MCF 10A (cell line): ENCODE results near the gene TNRC6B. TPM values are rescaled to one million over a fixed set of nuclear protein-coding genes. Genes with fewer than 3 reads are reported as not detected.
A peak's percentile ranks its signal among the peaks of the same experiment; 100 is the strongest.

Source experiments
- BruUV-seq: library from RNA; stranded (reverse); fragments of 400-500 nt; replicated peaks from 2 replicates; lab custom pipeline; 2021; lab: Mats Ljungman, UMichigan
- CTCF ChIA-PET: fragments of 300-600 bp; sonication (Branson Sonifier 250); formaldehyde crosslinking; extraction: SDS; loops from one replicate; lab custom pipeline; 2021; ENCODE audit warnings: antibody characterized with exemption, inconsistent platforms; lab: Yijun Ruan, JAX
- POLR2A ChIA-PET: fragments of 300-600, 350-650 bp; sonication (Branson Sonifier 250); formaldehyde crosslinking; extraction: SDS; loops from one replicate; lab custom pipeline; 2020; ENCODE audit warnings: antibody characterized with exemption, inconsistent platforms; lab: Yijun Ruan, JAX
- DNase-seq: peaks from one replicate; pipeline ENCODE4 v3.0.0-alpha.2; 2018; ENCODE audit not compliant: unreplicated experiment
- H3K27ac Mint-ChIP-seq: one replicate; pipeline ENCODE4 v1.8.0; 2022; ENCODE audit warnings: mild to moderate bottlenecking, low read depth, mixed read lengths; ENCODE audit not compliant: unreplicated experiment
- H3K27me3 Mint-ChIP-seq: one replicate; pipeline ENCODE4 v1.8.0; 2022; ENCODE audit warnings: mixed read lengths; ENCODE audit not compliant: insufficient read depth, unreplicated experiment
- H3K36me3 Mint-ChIP-seq: one replicate; pipeline ENCODE4 v1.8.0; 2022; ENCODE audit warnings: mild to moderate bottlenecking, moderate library complexity, mixed read lengths; ENCODE audit not compliant: insufficient read depth, unreplicated experiment
- H3K4me1 Mint-ChIP-seq: one replicate; pipeline ENCODE4 v1.8.0; 2022; ENCODE audit warnings: mixed read lengths; ENCODE audit not compliant: insufficient read depth, unreplicated experiment
- H3K4me3 Mint-ChIP-seq: one replicate; pipeline ENCODE4 v1.8.0; 2022; ENCODE audit warnings: mild to moderate bottlenecking, moderate library complexity, mixed read lengths; ENCODE audit not compliant: unreplicated experiment
- H3K9me3 Mint-ChIP-seq: one replicate; pipeline ENCODE4 v1.8.0; 2022; ENCODE audit warnings: mixed read lengths; ENCODE audit not compliant: unreplicated experiment
- intact Hi-C: fragments of 100-400 bp; cut with micrococcal nuclease; formaldehyde crosslinking; loops from 2 replicates; pipeline ENCODE4 v1.14.1; 2022
- total RNA-seq: library from RNA; stranded (reverse); gene quantifications from 2 replicates; pipeline ENCODE4 v1.2.3, GENCODE V29; 2022
- TF ChIP-seq, protein P1 (sequence below): fragments of 200-600 bp; IDR thresholded peaks from one replicate; pipeline ENCODE4 v1.8.0; 2022; ENCODE audit warnings: antibody characterized with exemption, mild to moderate bottlenecking; ENCODE audit not compliant: unreplicated experiment

Gene TNRC6B
- total RNA-seq, 1 experiment from 2014 or later: 27.1 TPM

DNA sequence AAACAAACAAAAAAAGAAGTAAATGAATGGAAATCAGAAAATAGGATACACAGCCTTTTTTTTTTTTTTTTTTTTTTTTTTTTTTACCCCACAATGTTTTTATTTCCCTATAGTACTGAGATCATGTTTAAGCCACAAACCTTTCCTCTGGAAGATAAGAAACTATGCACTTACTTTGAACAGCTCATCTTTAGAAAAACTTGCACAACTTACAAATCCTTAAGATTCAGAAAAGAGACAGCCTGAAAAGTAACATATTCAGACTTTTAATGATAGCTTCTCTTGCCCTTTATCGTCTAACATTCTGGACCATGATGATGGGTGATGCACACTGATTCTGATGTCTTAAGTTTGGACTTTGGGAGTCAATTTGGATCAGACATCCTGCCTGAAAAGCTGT lies 80.3 kb downstream of the TNRC6B start:
- intact Hi-C loops: no loop called here
- Mint-ChIP-seq H3K4me3 (peak overlapping the region; percentile 51), H3K4me1 (peaks cover 44% of the 10 kb centered on the region), H3K27me3 (no peaks in the 10 kb centered on the region), H3K9me3 (no peaks in the 10 kb centered on the region), H3K36me3 (peaks cover 50% of the 10 kb centered on the region), H3K27ac (peak overlapping the region; percentile 93)
- DNase-seq: no peak
- TF ChIP-seq, protein P1, sequence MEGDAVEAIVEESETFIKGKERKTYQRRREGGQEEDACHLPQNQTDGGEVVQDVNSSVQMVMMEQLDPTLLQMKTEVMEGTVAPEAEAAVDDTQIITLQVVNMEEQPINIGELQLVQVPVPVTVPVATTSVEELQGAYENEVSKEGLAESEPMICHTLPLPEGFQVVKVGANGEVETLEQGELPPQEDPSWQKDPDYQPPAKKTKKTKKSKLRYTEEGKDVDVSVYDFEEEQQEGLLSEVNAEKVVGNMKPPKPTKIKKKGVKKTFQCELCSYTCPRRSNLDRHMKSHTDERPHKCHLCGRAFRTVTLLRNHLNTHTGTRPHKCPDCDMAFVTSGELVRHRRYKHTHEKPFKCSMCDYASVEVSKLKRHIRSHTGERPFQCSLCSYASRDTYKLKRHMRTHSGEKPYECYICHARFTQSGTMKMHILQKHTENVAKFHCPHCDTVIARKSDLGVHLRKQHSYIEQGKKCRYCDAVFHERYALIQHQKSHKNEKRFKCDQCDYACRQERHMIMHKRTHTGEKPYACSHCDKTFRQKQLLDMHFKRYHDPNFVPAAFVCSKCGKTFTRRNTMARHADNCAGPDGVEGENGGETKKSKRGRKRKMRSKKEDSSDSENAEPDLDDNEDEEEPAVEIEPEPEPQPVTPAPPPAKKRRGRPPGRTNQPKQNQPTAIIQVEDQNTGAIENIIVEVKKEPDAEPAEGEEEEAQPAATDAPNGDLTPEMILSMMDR: no peak
- CTCF ChIA-PET: interaction anchor here (0.9 to 1.2 kb wide), 3 partner anchors 16 to 738 kb away, joined by 3 to 4 read pairs (median 3); no protein-coding TSS in a partner anchor
- POLR2A ChIA-PET: interaction anchor here (0.7 to 3.5 kb wide), 15 partner anchors 9 to 738 kb away, joined by 3 to 40 read pairs (median 8); partner anchors contain the start of genes ADSL, ATF4 and TNRC6B
- TSS peak; percentile 75 for BruUV-seq

DNA sequence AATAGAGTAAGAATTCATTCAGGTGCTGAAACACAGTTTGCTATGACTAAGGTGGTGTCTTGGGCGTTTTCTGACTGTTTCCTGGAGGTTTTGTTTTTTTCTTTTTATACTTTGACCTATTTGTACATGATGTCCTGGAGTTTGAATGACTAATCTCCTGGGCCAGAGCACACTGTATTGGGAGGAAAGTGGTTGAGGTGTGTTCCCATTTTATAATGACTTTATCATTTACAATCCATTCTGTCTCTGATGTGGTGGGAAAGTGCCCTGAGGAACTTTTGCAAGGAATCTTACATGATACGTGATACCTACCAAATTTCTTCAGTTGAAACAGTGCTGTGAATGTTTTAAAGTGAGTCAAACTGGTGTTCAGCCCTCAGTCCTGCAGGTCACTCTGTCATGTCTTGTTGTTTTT lies 80.8 kb downstream of the TNRC6B start:
- peak; percentile 91 for DNase-seq
- POLR2A ChIA-PET: interaction anchor here (0.7 to 3.5 kb wide), 14 partner anchors 10 to 738 kb away, joined by 3 to 40 read pairs (median 8); partner anchors contain the start of genes ADSL, ATF4 and TNRC6B
- TF ChIP-seq, protein P1: no peak
- CTCF ChIA-PET: no interaction called here
- Mint-ChIP-seq H3K36me3 (peaks cover 45% of the 10 kb centered on the region), H3K4me1 (peaks cover 44% of the 10 kb centered on the region), H3K27ac (peak overlapping the region; percentile 93), H3K27me3 (no peaks in the 10 kb centered on the region), H3K9me3 (no peaks in the 10 kb centered on the region), H3K4me3 (peak overlapping the region; percentile 51)
- BruUV-seq: no TSS peak
- intact Hi-C loops: no loop called here

DNA sequence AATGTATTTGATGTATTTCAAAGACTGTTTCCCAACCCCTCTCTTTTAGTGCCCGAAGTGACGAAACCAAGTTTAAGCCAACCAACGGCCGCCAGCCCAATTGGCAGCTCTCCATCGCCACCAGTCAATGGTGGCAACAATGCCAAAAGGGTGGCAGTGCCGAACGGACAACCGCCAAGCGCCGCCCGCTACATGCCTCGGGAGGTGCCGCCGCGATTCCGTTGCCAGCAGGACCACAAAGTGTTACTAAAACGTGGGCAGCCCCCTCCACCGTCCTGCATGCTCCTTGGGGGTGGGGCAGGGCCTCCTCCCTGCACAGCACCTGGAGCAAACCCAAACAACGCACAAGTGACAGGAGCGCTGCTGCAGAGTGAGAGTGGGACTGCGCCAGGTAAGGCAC lies 84.1 kb downstream of the TNRC6B start:
- DNase-seq: no peak
- intact Hi-C loops: no loop called here
- BruUV-seq: no TSS peak
- Mint-ChIP-seq H3K4me3 (no peak overlapping the region), H3K9me3 (no peaks in the 10 kb centered on the region), H3K27me3 (no peaks in the 10 kb centered on the region), H3K4me1 (peaks cover 33% of the 10 kb centered on the region), H3K36me3 (peaks cover 51% of the 10 kb centered on the region), H3K27ac (no peak overlapping the region)
- ChIA-PET POLR2A (interaction anchor here (1.3 to 1.6 kb wide), 2 partner anchors 65 to 83 kb away, joined by 3 to 5 read pairs; no protein-coding TSS in a partner anchor), CTCF (no interaction called here)
- TF ChIP-seq, protein P1: no peak

DNA sequence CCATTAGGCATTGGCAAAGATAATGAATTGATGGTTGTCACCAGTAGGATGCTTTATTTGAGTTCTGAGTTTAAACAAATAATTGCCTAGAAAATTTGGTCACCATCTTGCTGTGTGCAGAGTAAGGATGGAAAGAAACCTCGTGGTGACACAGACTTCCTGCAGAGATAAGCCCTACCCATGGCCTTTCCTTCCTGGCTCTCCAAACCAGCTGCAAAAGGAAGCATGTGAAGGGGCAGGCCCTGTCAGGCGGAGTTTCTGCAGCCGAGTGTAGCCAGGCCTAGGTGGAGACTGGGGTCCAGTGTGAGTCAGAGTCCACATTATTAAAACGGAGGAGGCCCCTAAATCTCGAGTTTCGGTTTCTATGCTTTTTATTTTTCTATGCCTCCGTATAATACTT lies 85.5 kb downstream of the TNRC6B start:
- CTCF ChIA-PET: interaction anchor here (0.6 to 0.7 kb wide), 3 partner anchors 20 to 110 kb away, joined by 3 to 5 read pairs (median 3); no protein-coding TSS in a partner anchor
- Mint-ChIP-seq H3K4me1 (peaks cover 22% of the 10 kb centered on the region), H3K27ac (no peak overlapping the region), H3K9me3 (no peaks in the 10 kb centered on the region), H3K36me3 (peaks cover 61% of the 10 kb centered on the region), H3K4me3 (no peak overlapping the region), H3K27me3 (no peaks in the 10 kb centered on the region)
- intact Hi-C loops: no loop called here
- no TSS peak for BruUV-seq
- TF ChIP-seq, protein P1: no peak
- POLR2A ChIA-PET: interaction anchor here (1.0 to 1.1 kb wide), 2 partner anchors 14 to 86 kb away, joined by 3 read pairs; partner anchors contain the start of gene TNRC6B
- DNase-seq: no peak
